NCI-H82 treated with DMSO at 0.1 percent for 48 hours (cell line): Measurements from ENCODE around the gene FIGNL1.

ENCODE experiments used
- DNase-seq: peaks from one replicate; lab custom pipeline; 2025; ENCODE audit not compliant: unreplicated experiment; lab: John Stamatoyannopoulos, UW

The FIGNL1 gene

DNA sequence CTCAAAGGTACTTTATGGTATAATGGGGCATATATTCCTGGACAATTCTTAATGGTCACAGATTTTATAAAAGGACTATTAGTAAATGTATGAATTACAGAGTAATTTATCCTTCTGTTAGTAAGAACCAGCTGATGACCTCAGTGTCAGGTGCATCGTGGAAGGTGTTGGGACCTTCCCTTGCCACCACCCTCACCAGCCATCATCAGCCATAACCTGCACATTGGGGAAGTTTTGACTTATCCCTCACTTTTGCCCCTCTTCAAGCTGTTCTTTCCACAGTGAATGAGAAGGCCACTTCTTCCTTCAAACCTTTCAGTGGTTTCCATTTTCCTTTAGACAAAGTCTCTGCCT is 52.2 kb downstream of the FIGNL1 start:
- no peak for DNase-seq

DNA sequence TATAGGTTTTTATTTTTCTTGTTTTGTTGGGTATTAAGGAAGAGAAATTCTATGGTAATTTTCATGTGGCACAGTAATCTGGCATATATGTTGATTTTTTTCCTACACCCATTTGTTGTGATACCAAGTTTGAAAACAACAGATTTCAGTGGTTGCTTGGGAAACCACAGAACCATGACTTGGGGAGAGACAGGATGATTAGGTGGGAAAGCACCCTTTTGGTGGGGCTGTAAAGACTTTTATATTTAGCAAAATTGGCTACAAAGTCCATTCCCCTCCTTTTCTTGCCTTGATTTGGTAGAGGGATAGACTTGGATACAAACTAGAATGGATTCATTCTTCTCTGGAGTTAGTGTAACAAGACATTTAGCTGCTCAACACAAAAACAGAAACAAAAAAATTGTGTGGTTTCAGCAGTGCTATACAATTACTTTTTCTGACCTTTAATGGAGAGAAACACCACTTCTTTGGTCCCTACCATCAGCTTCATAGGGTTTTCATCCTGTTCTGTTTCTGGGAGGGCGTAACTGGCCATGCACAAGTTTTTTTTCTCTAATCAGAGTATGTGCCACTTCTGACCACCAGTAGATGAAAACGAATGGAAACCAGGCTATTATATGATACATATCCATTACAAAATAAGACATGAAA is 52.7 kb downstream of the FIGNL1 start:
- DNase-seq = no peak

DNA sequence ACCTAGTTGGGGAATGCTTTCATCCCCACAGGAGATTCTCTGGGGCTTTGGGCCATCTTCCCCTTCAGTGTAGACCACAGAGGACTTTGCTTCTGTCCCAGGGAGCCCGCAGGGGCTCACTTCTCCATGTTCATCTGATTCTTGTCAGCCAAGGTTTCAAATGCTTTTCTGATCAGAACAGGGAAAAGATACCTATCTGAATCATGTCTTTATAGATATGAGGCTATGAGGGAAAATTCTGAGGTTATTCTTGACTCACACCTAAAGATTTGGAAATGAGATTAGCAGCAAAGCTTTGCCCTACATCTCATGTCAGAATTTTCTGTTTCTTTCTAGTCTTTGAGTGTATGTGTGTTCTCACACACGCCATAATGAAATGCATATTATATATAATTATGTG is 53.3 kb downstream of the FIGNL1 start:
- no peak for DNase-seq

DNA sequence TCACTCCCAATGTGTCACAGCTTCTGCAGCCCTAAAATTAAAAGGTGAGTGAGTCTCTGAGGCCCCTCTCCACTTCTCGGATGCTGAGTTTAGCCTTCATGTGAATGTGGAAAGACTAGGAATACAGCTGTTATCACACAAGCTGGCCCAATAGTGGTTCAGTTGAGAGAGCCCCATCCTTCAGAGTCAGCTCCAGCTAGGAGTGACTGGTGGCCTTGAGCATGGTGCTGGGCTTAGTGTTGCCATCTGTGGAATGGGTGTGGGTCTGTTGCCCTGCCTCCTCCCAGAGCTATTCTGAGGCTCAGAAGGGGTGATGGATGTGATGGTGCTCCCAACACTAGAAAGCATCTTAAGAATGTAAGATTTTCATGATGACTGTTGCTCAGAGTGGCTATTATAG is 55.8 kb downstream of the FIGNL1 start:
- DNase-seq = no peak
